NCI-H2196 treated with DMSO at 0.1 percent for 48 hours (cell line): ENCODE results near the gene NRN1L.
A peak's percentile ranks its signal among the peaks of the same experiment; 100 is the strongest.
"Not testable (repeated sequence)": the region's sequence is repeated elsewhere in the genome, so short reads cannot be mapped to it uniquely, and the experiment has no call there.

Experiments
- DNase-seq: peaks from one replicate; lab custom pipeline; 2025; ENCODE audit not compliant: unreplicated experiment; lab: John Stamatoyannopoulos, UW

The NRN1L gene

GRCh38 chr16:67884684-67885083, at the start of gene NRN1L:
NRN1L (plus strand) TSS chr16:67884885; CDS start chr16:67884904, 19 bp downstream.
- DNase-seq = peak; percentile 72

- not testable (repeated sequence) for DNase-seq
Measured at GRCh38 chr16:67837190-67837589, 47.5 kb upstream of the NRN1L start.

GRCh38 chr16:67837811-67838210, 46.9 kb upstream of the NRN1L start:
- no peak for DNase-seq

- no peak for DNase-seq
Measured at GRCh38 chr16:67841198-67841815, 43.4 kb upstream of the NRN1L start.

- DNase-seq = peak; percentile 57
Measured at GRCh38 chr16:67841816-67842508, 42.7 kb upstream of the NRN1L start, which contains the start of gene THAP11. THAP11 (plus strand) TSS chr16:67842320; CDS start chr16:67842555, 235 bp downstream.

GRCh38 chr16:67842509-67843342, 42.0 kb upstream of the NRN1L start:
- peak; percentile 42 for DNase-seq

GRCh38 chr16:67843343-67843765, 41.3 kb upstream of the NRN1L start:
- no peak for DNase-seq

- no peak for DNase-seq
Measured at GRCh38 chr16:67844497-67844896, 40.2 kb upstream of the NRN1L start.

GRCh38 chr16:67845291-67846062, 39.2 kb upstream of the NRN1L start:
- DNase-seq = no peak

- no peak for DNase-seq
Measured at GRCh38 chr16:67846063-67846319, 38.7 kb upstream of the NRN1L start.

GRCh38 chr16:67846320-67847063, 38.2 kb upstream of the NRN1L start, which contains the start of gene NUTF2:
NUTF2 (plus strand) TSS chr16:67846933; CDS start chr16:67865131, 18,198 bp downstream.
- peak; percentile 71 for DNase-seq

- no peak for DNase-seq
Measured at GRCh38 chr16:67847064-67847861, 37.4 kb upstream of the NRN1L start, which contains the start of gene CENPT. CENPT (minus strand) TSS chr16:67847693; CDS start chr16:67833859, 13,834 bp downstream.

GRCh38 chr16:67848118-67848517, 36.6 kb upstream of the NRN1L start:
- no peak for DNase-seq

GRCh38 chr16:67853670-67854069, 31.0 kb upstream of the NRN1L start:
- DNase-seq = no peak

GRCh38 chr16:67855789-67856188, 28.9 kb upstream of the NRN1L start:
- DNase-seq = no peak

- DNase-seq = no peak
Measured at GRCh38 chr16:67856927-67857546, 27.6 kb upstream of the NRN1L start.

- peak; percentile 42 for DNase-seq
Measured at GRCh38 chr16:67857547-67858233, 27.0 kb upstream of the NRN1L start.

- no peak for DNase-seq
Measured at GRCh38 chr16:67858500-67858899, 26.2 kb upstream of the NRN1L start.
